HepG2 (cell line): ENCODE measurements around the gene FSHR. TPM values are rescaled to one million over a fixed set of nuclear protein-coding genes. Genes with fewer than 3 reads are reported as not detected.

Experiments used
- ATAC-seq: fragments of 200-7000 bp; cut with Tn5 transposase; 3 replicates; pipeline ENCODE4 v1.9.1; 2020; ENCODE audit warnings: mild to moderate bottlenecking, moderate library complexity
- BruUV-seq: library from RNA; stranded (reverse); fragments of 400-500 nt; replicated peaks from 2 replicates; lab custom pipeline; 2021; lab: Mats Ljungman, UMichigan
- CTCF ChIA-PET: fragments of 300-600 bp; formaldehyde crosslinking; extraction: SDS; loops from one replicate; lab custom pipeline; 2021; ENCODE audit warnings: low total read pairs, inconsistent platforms, low intra/inter-chr PET ratio; lab: Yijun Ruan, JAX
- POLR2A ChIA-PET: fragments of 350-600 bp; sonication (Branson Sonifier 250); formaldehyde crosslinking; loops from one replicate; lab custom pipeline; 2020; ENCODE audit warnings: antibody characterized with exemption, inconsistent platforms; lab: Yijun Ruan, JAX
- DNase-seq: peaks from one replicate; pipeline ENCODE4 v3.0.0-alpha.2; 2015; ENCODE audit warnings: low spot score
- FAIRE-seq: peaks from 3 replicates; lab custom pipeline; 2011; peaks lifted over from hg19 to GRCh38; lab: Jason Lieb, UNC
- H2AFZ ChIP-seq: one replicate; pipeline ENCODE4 v1.6.1; 2011; ENCODE audit warnings: low read length, inconsistent platforms
- H3K27ac ChIP-seq: fragments of 300-600 bp; 3 replicates; pipeline ENCODE4 v1.8.0; 2011; ENCODE audit warnings: mixed run types, mild to moderate bottlenecking, mixed read lengths, low read length, inconsistent platforms; ENCODE audit not compliant: insufficient read depth; ENCODE audit errors: extremely low read length
- H3K27me3 ChIP-seq, 2 experiments: fragments of 200-600 bp in 1 of 2; 2 replicates in 1 of 2; 3 replicates in 1 of 2; pipeline versions ENCODE4 v1.6.0 to v1.8.0; 2011; ENCODE audit warnings: low read length in 2 of 2, mild to moderate bottlenecking in 2 of 2, moderate library complexity in 2 of 2, inconsistent platforms in 1 of 2; ENCODE audit not compliant: insufficient read depth in 2 of 2, control insufficient read depth in 1 of 2
- H3K36me3 ChIP-seq, 2 experiments: fragments of 200-600 bp in 1 of 2; replicated peaks in 1 of 2; 2 replicates in 1 of 2; 3 replicates in 1 of 2; pipeline versions ENCODE4 v1.5.1 to v1.8.0; 2011; ENCODE audit warnings: low read length in 2 of 2, inconsistent platforms in 1 of 2; ENCODE audit not compliant: insufficient read depth in 2 of 2, control insufficient read depth in 1 of 2
- H3K4me1 ChIP-seq: 2 replicates; pipeline ENCODE4 v1.5.1; 2012; ENCODE audit warnings: low read length, inconsistent platforms; ENCODE audit not compliant: insufficient read depth
- H3K4me2 ChIP-seq: 2 replicates; pipeline ENCODE4 v1.6.0; 2011; ENCODE audit warnings: low read depth, low read length, inconsistent platforms
- H3K4me3 ChIP-seq, 3 experiments: fragments of 200-600 bp in 1 of 3; sonication (generic), shearing (Covaris generic) in 1 of 3; replicated peaks in 1 of 3; 2 replicates each; pipeline ENCODE4 v1.5.1; 2011 to 2016; ENCODE audit warnings: low read length in 3 of 3, inconsistent platforms in 2 of 3, low read depth in 2 of 3, mild to moderate bottlenecking in 2 of 3, control low read depth in 1 of 3, mixed read lengths in 1 of 3; ENCODE audit not compliant: insufficient read depth in 1 of 3
- H3K79me2 ChIP-seq: one replicate; pipeline ENCODE4 v1.6.1; 2011; ENCODE audit warnings: low read length, inconsistent platforms; ENCODE audit not compliant: insufficient read depth
- H3K9ac ChIP-seq: 2 replicates; pipeline ENCODE4 v1.6.0; 2011; ENCODE audit warnings: mild to moderate bottlenecking, low read depth, low read length, inconsistent platforms; ENCODE audit not compliant: insufficient read depth
- H3K9me3 ChIP-seq: 2 replicates; pipeline ENCODE4 v1.5.1; 2012; ENCODE audit warnings: mild to moderate bottlenecking, low read length
- H4K20me1 ChIP-seq: 2 replicates; pipeline ENCODE4 v1.6.0; 2011; ENCODE audit warnings: inconsistent platforms, mild to moderate bottlenecking, low read length, moderate library complexity; ENCODE audit not compliant: insufficient read depth
- ETV5 ChIP-seq: IDR thresholded peaks from 2 replicates; pipeline ENCODE4 v1.6.1; 2018; ENCODE audit warnings: missing biosample characterization, missing genetic modification reagents, inconsistent platforms, borderline replicate concordance
- ETV6 ChIP-seq: sonication (generic); formaldehyde crosslinking; conservative IDR thresholded peaks from 2 replicates; pipeline ENCODE4 v1.4.0; 2020; ENCODE audit warnings: missing genetic modification reagents
- GZF1 ChIP-seq: sonication (generic); formaldehyde crosslinking; IDR thresholded peaks from 2 replicates; pipeline ENCODE4 v1.5.1; 2020; ENCODE audit warnings: mild to moderate bottlenecking, missing genetic modification reagents
- MYNN ChIP-seq: sonication (generic); formaldehyde crosslinking; IDR thresholded peaks from 2 replicates; pipeline ENCODE4 v1.4.0; 2020; ENCODE audit warnings: mild to moderate bottlenecking, low read depth, missing genetic modification reagents
- ZFP36 ChIP-seq: fragments of 150-350 bp; IDR thresholded peaks from 2 replicates; pipeline ENCODE4 v1.6.1; 2018; ENCODE audit warnings: borderline replicate concordance, low read length, low read depth; ENCODE audit not compliant: partially characterized antibody
- ZNF17 ChIP-seq: sonication (generic); formaldehyde crosslinking; IDR thresholded peaks from 2 replicates; pipeline ENCODE4 v1.5.0; 2020; ENCODE audit warnings: mild to moderate bottlenecking, missing genetic modification reagents
- ZNF558 ChIP-seq: sonication (generic); formaldehyde crosslinking; IDR thresholded peaks from 2 replicates; pipeline ENCODE4 v1.9.0; 2022; ENCODE audit warnings: mild to moderate bottlenecking, missing genetic modification reagents, borderline replicate concordance
- ZNF816 ChIP-seq: sonication (generic); formaldehyde crosslinking; IDR thresholded peaks from 2 replicates; pipeline ENCODE4 v1.8.0; 2022; ENCODE audit warnings: missing genetic modification reagents, mild to moderate bottlenecking, borderline replicate concordance
- WGBS: methylation state at CpG from one replicate; pipeline ENCODE4 v1.1.6; 2017; ENCODE audit warnings: low lambda C conversion rate; 5-methylcytosine and 5-hydroxymethylcytosine counted together
- in situ Hi-C: cut with HindIII; loops from 2 replicates; pipeline ENCODE4 v1.10.0; 2017; ENCODE audit warnings: low pct_unique_long_range_greater_than_20kb; ENCODE audit not compliant: extremely low pct_ligation_motif_present
- intact Hi-C: fragments of 100-400 bp; cut with micrococcal nuclease; formaldehyde crosslinking; loops from one replicate; pipeline ENCODE4 v1.10.0; 2022; ENCODE audit not compliant: unreplicated experiment
- polyA plus RNA-seq, 8 experiments: library from polyadenylated mRNA; depleted of rRNA in 3 of 8; stranded (reverse) in 7 of 8; unstranded in 1 of 8; fragments of >200 nt; fragmentation: Illumina TruSeq in 4 of 8; extraction: Trizol in 4 of 8; gene quantifications; 2 replicates each; pipeline versions ENCODE4 v1.2.1 to v1.2.3, GENCODE V29; 2011 to 2016; ENCODE audit warnings: low read depth in 4 of 8, missing spikeins in 1 of 8, mixed read lengths in 1 of 8; ENCODE audit not compliant: insufficient read depth in 1 of 8
- total RNA-seq, 5 experiments: library from RNA; depleted of rRNA; stranded (reverse); fragments of >200 nt; fragmentation: Illumina TruSeq; extraction: Trizol; gene quantifications; 2 replicates each; pipeline ENCODE4 v1.2.3, GENCODE V29; 2016; ENCODE audit warnings: low read depth in 1 of 5
- TF ChIP-seq, protein P1 (sequence below): sonication (generic); formaldehyde crosslinking; IDR thresholded peaks from 2 replicates; pipeline ENCODE4 v1.5.1; 2020; ENCODE audit warnings: missing genetic modification reagents, mild to moderate bottlenecking, borderline replicate concordance
- TF ChIP-seq, protein P2 (sequence below): sonication (generic); formaldehyde crosslinking; IDR thresholded peaks from 2 replicates; pipeline ENCODE4 v1.8.1; 2023; ENCODE audit warnings: mild to moderate bottlenecking, inconsistent platforms, moderate library complexity, missing genetic modification reagents, borderline replicate concordance
- TF ChIP-seq, protein P3 (sequence below): sonication (generic); formaldehyde crosslinking; IDR thresholded peaks from 2 replicates; pipeline ENCODE4 v1.4.0; 2020; ENCODE audit warnings: mild to moderate bottlenecking, missing genetic modification reagents
- TF ChIP-seq, protein P4 (sequence below): sonication (generic); formaldehyde crosslinking; IDR thresholded peaks from 2 replicates; pipeline ENCODE4 v1.5.1; 2020; ENCODE audit warnings: missing genetic modification reagents, mild to moderate bottlenecking, borderline replicate concordance
- TF ChIP-seq, protein P5 (sequence below): sonication (generic); formaldehyde crosslinking; conservative IDR thresholded peaks from 2 replicates; pipeline ENCODE4 v1.5.0; 2020; ENCODE audit warnings: missing genetic modification reagents

Gene FSHR
- total and polyA plus RNA-seq, 2 of the 13 experiments (the other 11 are each of a cell fraction or from before 2014, with no cell fraction given) = not detected

DNA sequence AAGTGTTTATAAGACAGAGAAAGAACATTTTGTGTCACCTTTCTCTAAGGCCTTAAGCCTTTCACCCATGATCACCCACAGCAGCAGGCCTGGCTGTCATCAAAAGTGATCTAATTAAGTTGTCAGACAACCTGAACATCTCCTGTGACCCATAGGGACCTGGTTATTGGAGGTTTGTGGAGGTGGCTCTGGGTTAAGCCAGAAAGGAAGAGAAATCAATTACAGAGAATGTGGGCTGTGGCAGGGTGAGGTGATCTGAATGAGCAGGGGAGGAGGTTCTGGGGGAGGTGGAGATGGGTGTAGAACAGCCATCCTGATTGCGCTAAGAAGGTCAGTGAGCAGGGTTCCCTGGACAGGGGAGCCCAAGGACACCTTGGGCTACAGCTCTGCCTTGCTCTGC, 170.8 kb downstream of the FSHR start:
- ChIA-PET CTCF (no interaction called here), POLR2A (no interaction called here)
- H3K9me3 ChIP-seq = no peaks in the 10 kb centered on the region
- H4K20me1 ChIP-seq = no peaks in the 10 kb centered on the region
- intact Hi-C loops (no loop called here), in situ Hi-C loops (no loop called here)
- H3K4me3 ChIP-seq = no peak overlapping the region
- no peak overlapping the region for H2AFZ ChIP-seq
- H3K4me1 ChIP-seq = no peaks in the 10 kb centered on the region
- H3K27me3 ChIP-seq = no peaks in the 10 kb centered on the region
- TF ChIP-seq GZF1 = no peak
- no peak for TF ChIP-seq ETV5 (CRISPR knock-in tag)
- TF ChIP-seq, protein P1, sequence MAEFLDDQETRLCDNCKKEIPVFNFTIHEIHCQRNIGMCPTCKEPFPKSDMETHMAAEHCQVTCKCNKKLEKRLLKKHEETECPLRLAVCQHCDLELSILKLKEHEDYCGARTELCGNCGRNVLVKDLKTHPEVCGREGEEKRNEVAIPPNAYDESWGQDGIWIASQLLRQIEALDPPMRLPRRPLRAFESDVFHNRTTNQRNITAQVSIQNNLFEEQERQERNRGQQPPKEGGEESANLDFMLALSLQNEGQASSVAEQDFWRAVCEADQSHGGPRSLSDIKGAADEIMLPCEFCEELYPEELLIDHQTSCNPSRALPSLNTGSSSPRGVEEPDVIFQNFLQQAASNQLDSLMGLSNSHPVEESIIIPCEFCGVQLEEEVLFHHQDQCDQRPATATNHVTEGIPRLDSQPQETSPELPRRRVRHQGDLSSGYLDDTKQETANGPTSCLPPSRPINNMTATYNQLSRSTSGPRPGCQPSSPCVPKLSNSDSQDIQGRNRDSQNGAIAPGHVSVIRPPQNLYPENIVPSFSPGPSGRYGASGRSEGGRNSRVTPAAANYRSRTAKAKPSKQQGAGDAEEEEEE = no peak
- TF ChIP-seq ZNF558 (CRISPR knock-in tag) = no peak
- TF ChIP-seq ETV6 (CRISPR knock-in tag) = no peak
- TF ChIP-seq ZNF17 (CRISPR knock-in tag) = no peak
- no peak for TF ChIP-seq ZFP36
- TF ChIP-seq, protein P2, sequence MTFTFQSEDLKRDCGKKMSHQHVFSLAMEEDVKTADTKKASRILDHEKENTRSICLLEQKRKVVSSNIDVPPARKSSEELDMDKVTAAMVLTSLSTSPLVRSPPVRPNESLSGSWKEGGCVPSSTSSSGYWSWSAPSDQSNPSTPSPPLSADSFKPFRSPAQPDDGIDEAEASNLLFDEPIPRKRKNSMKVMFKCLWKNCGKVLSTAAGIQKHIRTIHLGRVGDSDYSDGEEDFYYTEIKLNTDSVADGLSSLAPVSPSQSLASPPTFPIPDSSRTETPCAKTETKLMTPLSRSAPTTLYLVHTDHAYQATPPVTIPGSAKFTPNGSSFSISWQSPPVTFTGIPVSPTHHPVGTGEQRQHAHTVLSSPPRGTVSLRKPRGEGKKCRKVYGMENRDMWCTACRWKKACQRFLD = no peak
- no peak for TF ChIP-seq ZNF816
- TF ChIP-seq, protein P3, sequence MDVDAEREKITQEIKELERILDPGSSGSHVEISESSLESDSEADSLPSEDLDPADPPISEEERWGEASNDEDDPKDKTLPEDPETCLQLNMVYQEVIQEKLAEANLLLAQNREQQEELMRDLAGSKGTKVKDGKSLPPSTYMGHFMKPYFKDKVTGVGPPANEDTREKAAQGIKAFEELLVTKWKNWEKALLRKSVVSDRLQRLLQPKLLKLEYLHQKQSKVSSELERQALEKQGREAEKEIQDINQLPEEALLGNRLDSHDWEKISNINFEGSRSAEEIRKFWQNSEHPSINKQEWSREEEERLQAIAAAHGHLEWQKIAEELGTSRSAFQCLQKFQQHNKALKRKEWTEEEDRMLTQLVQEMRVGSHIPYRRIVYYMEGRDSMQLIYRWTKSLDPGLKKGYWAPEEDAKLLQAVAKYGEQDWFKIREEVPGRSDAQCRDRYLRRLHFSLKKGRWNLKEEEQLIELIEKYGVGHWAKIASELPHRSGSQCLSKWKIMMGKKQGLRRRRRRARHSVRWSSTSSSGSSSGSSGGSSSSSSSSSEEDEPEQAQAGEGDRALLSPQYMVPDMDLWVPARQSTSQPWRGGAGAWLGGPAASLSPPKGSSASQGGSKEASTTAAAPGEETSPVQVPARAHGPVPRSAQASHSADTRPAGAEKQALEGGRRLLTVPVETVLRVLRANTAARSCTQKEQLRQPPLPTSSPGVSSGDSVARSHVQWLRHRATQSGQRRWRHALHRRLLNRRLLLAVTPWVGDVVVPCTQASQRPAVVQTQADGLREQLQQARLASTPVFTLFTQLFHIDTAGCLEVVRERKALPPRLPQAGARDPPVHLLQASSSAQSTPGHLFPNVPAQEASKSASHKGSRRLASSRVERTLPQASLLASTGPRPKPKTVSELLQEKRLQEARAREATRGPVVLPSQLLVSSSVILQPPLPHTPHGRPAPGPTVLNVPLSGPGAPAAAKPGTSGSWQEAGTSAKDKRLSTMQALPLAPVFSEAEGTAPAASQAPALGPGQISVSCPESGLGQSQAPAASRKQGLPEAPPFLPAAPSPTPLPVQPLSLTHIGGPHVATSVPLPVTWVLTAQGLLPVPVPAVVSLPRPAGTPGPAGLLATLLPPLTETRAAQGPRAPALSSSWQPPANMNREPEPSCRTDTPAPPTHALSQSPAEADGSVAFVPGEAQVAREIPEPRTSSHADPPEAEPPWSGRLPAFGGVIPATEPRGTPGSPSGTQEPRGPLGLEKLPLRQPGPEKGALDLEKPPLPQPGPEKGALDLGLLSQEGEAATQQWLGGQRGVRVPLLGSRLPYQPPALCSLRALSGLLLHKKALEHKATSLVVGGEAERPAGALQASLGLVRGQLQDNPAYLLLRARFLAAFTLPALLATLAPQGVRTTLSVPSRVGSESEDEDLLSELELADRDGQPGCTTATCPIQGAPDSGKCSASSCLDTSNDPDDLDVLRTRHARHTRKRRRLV (CRISPR knock-in tag) = no peak
- no peak for TF ChIP-seq MYNN (CRISPR knock-in tag)
- TF ChIP-seq, protein P4, sequence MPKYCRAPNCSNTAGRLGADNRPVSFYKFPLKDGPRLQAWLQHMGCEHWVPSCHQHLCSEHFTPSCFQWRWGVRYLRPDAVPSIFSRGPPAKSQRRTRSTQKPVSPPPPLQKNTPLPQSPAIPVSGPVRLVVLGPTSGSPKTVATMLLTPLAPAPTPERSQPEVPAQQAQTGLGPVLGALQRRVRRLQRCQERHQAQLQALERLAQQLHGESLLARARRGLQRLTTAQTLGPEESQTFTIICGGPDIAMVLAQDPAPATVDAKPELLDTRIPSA (CRISPR knock-in tag) = no peak
- TF ChIP-seq, protein P5, sequence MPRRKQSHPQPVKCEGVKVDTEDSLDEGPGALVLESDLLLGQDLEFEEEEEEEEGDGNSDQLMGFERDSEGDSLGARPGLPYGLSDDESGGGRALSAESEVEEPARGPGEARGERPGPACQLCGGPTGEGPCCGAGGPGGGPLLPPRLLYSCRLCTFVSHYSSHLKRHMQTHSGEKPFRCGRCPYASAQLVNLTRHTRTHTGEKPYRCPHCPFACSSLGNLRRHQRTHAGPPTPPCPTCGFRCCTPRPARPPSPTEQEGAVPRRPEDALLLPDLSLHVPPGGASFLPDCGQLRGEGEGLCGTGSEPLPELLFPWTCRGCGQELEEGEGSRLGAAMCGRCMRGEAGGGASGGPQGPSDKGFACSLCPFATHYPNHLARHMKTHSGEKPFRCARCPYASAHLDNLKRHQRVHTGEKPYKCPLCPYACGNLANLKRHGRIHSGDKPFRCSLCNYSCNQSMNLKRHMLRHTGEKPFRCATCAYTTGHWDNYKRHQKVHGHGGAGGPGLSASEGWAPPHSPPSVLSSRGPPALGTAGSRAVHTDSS = no peak
- BruUV-seq = no TSS peak
- H3K27ac ChIP-seq = no peak overlapping the region
- 0% methylated on average over 1 of the region's 1 CpG for WGBS
- no peaks in the 10 kb centered on the region for H3K36me3 ChIP-seq
- FAIRE-seq (no peak), ATAC-seq (no peak), DNase-seq (no peak)
- H3K9ac ChIP-seq = no peak overlapping the region
- H3K4me2 ChIP-seq = no peak overlapping the region
- no peaks in the 10 kb centered on the region for H3K79me2 ChIP-seq
